ENCODE results near the gene HLA-A. TPM values are rescaled to one million over a fixed set of nuclear protein-coding genes. Genes with fewer than 3 reads are reported as not detected.
"Not testable (repeated sequence)": the region's sequence is repeated elsewhere in the genome, so short reads cannot be mapped to it uniquely, and the experiment has no call there.

The HLA-A gene
- 100 to 1,000 TPM; 116 to 202 (median 172) TPM for polyA plus RNA-seq (ENCODE audit: insufficient read length in 4 of 4)

DNA sequence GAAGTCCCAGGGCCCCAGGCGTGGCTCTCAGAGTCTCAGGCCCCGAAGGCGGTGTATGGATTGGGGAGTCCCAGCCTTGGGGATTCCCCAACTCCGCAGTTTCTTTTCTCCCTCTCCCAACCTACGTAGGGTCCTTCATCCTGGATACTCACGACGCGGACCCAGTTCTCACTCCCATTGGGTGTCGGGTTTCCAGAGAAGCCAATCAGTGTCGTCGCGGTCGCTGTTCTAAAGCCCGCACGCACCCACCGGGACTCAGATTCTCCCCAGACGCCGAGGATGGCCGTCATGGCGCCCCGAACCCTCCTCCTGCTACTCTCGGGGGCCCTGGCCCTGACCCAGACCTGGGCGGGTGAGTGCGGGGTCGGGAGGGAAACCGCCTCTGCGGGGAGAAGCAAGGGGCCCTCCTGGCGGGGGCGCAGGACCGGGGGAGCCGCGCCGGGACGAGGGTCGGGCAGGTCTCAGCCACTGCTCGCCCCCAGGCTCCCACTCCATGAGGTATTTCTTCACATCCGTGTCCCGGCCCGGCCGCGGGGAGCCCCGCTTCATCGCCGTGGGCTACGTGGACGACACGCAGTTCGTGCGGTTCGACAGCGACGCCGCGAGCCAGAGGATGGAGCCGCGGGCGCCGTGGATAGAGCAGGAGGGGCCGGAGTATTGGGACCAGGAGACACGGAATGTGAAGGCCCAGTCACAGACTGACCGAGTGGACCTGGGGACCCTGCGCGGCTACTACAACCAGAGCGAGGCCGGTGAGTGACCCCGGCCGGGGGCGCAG lies at the start of gene HLA-A:
Gene HLA-A (plus strand): TSS at position 258 of the 778 bp plus-strand sequence. CDS start 22 bp downstream, at position 280.
- DNase-seq (ENCODE audit: low read depth in 4 of 4, low spot score in 3 of 4): peak; percentile 80 to 92 (median 85)

DNA sequence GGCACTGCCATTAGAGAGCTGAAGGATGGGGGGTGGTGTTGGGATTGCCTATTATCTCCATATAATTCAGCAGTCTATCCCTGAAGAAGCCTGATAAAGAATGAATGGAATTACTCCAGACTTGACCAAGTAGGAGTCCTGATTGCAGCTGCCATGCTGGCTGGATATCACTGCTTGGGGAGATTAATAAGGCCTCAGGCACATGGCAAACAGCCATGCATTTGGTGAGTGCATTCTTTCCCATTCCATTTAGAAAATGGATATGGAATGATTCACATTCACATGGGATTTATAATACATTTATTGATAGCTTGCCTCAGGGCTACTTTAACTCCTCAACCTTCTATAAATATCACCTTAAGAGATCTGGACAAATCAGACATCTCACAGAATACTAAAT lies 49.6 kb upstream of the HLA-A start:
- DNase-seq (ENCODE audit: low read depth in 4 of 4, low spot score in 3 of 4): no peak

DNA sequence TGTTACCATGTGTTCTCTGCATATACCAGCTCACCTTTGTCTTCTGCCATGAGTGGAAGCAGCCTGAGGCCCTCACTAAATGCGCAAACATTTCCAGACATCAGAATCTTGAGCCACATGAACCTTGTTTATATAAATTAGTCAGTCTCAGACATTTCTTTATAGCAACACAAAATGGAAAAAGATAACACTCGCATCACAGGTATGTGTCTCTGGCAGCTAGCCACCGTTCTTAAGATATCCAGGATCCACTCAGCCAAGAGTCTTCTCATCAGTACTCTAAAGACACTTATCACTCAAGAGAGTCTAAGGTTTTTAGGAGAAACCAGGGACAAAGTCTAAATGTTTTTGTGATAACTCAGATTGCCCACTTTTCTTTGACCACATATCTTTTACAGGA lies 43.1 kb upstream of the HLA-A start:
- DNase-seq (ENCODE audit: low read depth in 4 of 4, low spot score in 3 of 4): no peak

DNA sequence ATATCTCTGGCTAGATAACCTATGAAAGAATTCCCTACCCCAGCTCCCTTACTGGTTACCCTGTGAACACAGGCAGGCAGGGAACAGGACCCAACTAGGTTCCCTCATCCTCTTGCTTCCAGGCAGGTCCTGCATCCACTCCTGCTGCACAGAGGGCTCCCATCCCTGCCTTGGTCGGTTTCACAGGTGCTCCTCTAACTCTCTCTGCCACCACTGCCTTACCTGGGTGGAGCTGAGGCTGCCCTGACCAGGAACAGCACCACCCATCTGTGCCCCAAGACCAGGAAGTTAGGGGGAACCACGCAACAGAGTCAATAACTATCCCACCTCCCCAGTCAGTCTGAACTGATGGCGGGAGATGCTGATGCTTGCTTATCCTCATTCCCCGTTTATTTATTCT lies 37.0 kb upstream of the HLA-A start:
- DNase-seq (ENCODE audit: low read depth in 4 of 4, low spot score in 3 of 4): no peak

DNA sequence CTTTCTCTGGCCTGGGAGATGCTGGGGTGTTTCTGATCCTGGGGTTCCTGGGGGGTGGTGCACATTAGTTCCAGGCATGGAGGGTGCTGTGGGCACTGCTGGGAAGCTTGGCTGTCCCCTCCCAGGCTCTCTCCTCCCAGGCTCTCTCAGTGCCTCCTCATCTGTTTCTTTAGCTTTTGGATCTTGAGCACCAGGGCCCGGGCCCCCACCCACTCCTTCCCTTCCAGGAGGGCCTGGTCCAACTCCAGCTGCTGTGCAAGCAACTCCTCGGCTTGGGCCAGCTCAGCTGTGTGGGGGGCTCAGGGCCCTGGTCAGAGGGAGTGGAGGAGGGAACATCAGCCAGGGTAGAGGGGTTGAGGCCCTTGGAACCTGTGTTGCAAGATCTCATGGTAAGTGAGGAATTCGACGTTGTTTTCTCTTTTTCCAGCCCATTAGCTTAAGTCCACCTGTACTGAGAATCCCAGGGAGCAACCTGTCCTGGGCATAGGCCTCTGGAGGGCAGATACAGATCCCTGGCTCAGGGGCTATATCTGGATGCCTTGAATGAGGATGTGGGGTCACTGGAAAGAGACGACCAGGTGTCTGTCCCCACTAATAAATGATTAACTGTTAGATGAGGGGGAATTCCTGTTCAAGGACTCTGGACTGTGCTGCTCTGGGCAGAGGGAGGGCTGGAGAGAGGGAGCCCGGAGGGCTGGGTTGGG lies 34.5 kb upstream of the HLA-A start:
- no peak for DNase-seq (ENCODE audit: low read depth in 4 of 4, low spot score in 3 of 4)

DNA sequence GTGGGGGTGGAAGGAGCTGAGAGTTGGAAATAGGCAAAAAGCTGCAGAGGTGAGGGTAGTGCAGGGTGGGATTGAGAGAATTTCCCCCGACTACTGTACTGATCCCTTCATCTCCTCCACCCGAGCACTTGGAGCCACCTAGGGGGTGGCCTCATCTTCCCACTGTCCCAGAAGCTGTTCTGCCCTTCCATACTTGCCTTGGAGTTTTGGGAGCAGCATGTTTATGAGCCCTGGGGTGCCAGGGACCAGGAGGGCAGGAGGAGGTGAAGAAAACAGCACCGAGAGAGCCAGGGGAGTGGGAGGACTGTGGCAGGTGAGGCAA lies 34.0 kb upstream of the HLA-A start:
- DNase-seq (ENCODE audit: low read depth in 4 of 4, low spot score in 3 of 4): no peak

DNA sequence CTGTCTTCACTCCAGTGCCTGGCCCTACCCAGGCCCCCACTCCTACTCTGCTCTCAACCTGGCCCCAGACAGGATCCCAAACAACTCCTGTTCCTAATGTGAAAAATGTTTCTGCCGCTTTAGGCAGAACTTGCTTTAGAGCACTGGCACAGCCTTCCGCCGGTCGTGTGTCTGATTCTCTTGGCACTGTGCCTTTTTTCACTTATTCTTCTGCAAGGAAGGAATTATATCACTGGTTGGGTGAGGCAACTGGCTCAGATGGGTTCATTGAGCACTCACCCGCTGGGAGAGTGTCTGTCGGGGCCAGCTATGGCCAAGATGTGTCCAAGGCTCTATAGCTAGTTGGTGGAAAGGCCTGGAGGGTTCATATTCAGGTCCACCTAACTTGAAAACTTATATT lies 33.6 kb upstream of the HLA-A start:
- no peak for DNase-seq (ENCODE audit: low read depth in 4 of 4, low spot score in 3 of 4)

DNA sequence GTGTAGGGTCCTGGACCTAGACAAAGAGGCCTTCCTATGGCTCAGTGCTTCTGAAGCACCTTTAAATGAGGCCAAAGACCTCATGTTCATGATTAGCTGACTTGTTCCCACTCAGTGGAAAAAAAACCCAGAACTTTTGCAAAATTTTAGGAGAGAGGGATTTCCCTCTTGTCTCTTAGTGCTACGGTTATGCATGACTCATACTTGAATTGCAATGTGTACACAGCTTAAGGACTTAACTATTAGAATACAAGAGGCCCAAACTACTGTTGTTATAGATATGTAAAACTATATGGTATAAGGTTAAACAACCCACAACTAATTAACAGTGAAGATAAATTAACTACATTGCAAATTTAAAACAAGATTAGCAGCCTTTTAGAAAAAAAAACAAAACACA lies 32.3 kb upstream of the HLA-A start:
- DNase-seq (ENCODE audit: low read depth in 4 of 4, low spot score in 3 of 4): no peak

DNA sequence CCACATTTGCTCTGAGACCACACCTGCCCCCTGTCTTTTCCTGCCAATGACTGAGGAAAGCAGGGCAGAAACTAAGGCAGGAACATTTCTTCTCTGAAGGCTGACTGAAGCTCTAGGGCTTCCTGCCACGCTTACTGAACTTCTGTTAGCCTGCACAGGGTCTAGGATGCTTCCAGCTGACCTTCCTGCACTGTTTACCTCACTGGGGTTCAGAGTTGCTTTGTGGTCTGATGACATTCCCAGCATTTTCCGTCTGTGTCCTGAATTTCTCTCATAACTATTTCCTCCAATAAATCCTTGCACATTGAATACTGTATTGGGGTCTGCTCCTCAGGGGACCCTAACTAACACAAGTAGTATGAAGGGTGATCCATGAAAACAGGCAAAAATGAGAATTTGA lies 29.5 kb upstream of the HLA-A start:
- DNase-seq (ENCODE audit: low read depth in 4 of 4, low spot score in 3 of 4): no peak

DNA sequence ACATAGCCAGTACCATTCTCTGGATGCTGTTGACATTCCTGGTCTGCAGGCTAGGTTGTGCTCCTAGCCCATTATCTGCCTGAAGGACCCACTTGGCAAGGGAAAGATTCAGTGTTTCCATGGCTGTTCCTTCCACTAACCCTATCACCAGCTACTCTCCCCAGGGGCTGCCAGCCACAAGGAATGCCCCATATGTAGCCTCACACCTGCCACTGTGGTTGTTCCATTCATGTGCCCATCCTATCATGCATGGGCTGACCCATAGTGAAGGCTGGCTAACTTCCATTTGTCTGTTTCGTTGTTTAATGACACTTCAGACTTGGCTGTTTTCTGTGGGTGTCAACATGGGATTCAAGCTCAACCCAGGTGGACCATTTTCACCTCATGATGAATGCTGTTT lies 25.6 kb upstream of the HLA-A start:
- DNase-seq (ENCODE audit: low read depth in 4 of 4, low spot score in 3 of 4): no peak

DNA sequence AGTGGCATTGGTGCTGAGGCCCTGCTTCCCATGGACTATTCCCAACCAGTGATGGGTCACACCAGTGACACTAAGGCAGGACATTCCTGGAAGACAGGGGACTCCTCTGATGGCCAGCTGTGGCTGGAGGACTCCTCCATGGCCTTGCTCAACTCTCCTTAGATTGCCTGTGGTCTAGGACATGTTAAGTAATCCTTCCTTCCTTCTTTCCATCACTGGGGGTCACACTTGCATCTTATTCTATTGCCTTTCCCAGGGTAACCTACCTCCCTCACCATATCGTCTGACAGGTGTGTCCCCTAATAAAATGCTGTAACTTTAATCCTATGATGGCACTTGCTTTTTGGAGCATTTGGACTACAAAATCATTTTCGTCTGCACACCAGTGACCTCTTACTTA lies 24.5 kb upstream of the HLA-A start:
- no peak for DNase-seq (ENCODE audit: low read depth in 4 of 4, low spot score in 3 of 4)

DNA sequence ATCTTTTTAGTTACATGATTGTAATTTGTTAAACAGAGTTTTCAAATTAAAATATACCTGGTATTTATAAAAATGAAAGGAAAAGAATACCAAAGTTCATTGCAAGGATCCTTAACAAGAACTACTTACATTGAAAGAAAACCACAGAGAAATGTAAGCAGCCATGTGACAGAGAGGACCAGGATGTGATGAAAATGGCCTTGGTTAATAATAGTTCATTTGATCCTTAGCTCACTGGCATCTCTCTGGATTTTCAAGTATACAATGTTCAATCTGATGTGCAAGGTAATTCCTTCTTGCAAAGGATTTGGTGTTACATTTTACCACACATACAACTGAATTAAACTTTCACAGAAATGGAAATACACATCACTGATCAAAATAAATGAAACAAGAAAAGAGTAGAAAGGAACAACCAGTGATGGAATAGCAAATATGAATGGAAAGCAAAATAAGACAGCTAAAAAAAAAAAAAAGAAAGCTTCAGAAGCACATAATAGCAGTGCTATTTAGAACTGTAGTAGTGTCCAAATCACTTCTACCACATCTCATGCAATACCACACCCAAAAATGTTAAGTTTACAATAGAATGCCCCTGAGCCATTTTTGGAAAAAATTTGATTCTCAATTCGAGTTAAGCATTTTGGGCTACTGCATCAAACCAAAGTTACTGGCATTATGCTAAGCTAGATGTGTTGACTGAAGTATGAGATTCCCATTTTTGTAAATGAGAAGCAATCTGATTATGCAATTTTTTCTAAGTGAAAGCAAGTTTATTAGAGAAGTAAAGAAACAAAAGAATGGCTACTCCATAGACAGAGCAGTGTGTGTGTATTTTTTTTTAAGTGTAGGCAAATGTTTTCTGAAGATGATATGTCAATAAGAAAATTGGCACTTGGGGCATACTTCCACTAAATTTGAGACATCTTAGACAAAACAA lies 22.6 kb upstream of the HLA-A start:
- DNase-seq (ENCODE audit: low read depth in 4 of 4, low spot score in 3 of 4): no peak

DNA sequence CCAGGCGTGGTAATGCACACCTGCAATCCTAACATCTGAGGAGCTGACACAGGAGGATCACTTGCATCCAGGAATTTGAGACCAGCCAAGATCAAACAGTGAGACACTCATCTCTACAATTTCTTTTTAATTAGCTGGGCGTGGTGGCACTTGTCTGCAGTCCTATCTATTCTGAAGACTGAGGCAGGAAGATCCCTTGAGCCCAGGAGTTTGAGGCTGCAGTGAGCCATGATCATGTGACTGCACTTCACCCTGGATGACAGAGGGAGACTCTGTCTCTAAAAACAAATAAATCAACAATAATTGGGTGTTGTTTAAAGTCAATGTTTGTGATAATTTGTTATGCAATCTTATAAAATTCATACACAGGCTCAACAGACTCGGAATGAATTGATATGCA lies 18.0 kb upstream of the HLA-A start:
- no peak for DNase-seq (ENCODE audit: low read depth in 4 of 4, low spot score in 3 of 4)

DNA sequence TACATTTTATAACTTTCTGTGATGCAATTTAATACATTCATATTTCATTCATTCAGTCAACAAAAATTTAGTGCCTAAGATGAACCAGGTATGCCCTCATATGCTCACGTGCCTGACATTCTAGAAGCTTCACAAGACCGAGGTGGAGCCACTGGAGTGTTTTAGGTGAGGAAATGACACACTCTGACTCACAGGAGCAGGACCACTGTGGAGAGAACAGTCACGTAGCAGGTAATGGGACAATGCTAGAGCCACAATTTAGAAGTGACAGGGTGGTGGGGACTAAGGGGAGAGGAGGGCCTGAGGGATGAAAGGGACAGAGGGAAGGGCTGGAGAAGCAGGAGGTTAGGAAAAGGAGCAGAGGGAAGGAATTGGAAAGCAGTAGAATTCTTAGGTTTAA lies 17.6 kb upstream of the HLA-A start:
- no peak for DNase-seq (ENCODE audit: low read depth in 4 of 4, low spot score in 3 of 4)

DNA sequence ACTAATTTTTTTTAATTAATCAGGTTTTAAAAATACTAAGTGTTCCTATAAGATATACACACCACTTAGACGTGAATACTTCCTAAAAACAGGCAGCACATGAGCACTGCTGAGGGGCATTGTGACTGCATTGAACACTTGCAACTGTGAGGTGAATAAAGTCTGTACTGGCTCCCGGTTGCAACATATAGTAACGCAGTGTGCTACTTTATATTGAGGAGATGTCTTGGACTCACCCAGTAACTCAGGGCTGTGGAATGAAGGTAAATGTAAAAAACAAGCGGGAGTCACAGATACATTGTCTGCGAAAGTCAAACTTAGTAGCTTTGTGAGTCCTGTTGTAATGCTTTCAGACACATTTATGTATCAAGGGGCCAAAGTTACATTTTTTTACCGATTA lies 17.0 kb upstream of the HLA-A start:
- DNase-seq (ENCODE audit: low read depth in 4 of 4, low spot score in 3 of 4): no peak

DNA sequence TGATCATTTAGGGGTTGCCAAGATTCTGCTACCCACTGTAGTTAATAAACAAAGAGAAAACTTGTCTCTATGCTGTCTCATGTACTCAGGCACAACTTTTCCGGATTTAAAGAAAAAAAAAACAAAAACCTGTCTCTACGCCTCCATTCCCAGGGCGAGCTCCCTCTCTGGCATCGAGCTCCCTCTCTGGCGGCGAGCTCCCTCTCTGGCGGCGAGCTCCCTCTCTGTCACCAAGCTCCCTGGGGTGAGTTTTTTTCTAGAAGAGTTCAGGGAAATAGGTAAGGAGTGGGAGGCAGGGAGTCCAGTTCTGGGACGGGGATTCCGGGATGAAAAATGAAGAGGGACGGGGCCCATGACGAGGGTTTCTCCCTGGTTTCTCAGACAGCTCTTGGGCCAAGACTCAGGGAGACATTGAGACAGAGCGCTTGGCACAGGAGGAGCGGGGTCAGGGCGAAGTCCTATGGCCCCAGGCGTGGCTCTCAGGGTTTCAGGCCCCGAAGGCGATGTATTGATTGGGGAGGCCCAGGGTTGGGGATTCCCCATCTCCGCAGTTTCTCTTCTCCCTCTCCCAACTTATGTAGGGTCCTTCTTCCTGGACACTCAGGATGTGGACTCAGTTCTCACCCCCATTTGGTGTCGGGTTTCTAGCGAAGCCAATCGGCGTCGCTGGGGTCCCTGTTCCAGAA lies 16.5 kb upstream of the HLA-A start:
- DNase-seq (ENCODE audit: low read depth in 4 of 4, low spot score in 3 of 4): no peak

DNA sequence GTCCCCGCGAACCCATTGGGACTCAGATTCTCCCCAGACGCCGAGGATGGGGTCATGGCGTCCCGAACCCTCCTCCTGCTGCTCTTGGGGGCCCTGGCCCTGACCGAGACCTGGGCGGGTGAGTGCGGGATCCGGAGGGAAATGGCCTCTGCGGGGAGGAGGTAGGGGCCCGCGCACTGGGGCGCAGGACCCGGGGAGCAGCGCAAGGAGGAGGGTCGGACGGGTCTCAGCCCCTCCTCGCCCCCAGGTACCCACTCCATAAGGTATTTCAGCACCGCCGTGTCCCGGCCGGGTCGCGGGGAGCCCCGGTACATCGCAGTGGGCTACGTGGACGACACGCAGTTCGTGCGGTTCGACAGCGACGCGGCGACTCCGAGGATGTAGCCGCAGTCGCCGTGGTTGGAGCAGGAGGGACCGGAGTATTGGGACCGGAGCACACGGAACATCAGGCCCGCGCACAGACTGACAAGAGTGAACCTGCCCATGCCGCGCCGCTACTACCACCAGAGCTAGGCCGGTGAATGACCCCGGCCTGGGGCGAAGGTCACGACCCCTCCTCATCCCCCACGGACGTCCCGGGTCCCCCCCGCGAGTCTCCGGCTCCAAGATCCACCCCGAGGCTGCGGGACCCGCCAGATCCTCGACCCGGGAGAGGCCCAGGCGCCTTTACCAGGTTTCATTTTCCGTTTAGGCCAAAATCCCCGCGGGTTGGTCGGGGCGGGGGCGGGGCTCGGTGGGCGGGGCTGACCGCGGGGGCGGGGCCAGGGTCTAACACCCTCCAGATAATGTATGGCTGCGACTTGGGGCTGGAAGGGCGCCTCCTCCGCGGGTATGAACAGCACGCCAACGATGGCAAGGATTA lies 15.7 kb upstream of the HLA-A start:
- DNase-seq (ENCODE audit: low read depth in 4 of 4, low spot score in 3 of 4): no peak

DNA sequence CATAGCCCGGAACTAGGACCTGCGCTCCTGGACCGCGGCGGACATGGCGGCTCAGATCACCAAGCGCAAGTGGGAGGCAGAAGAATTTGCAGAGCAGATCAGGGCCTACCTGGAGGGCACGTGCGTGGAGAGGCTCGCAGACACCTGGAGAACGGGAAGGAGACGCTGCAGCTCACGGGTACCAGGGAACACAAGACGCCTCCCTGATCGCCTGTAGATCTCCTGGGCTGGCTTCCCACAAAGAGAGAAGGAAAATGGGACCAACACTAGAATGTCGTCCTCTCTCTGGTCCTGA lies 15.1 kb upstream of the HLA-A start:
- DNase-seq (ENCODE audit: low read depth in 4 of 4, low spot score in 3 of 4): no peak

DNA sequence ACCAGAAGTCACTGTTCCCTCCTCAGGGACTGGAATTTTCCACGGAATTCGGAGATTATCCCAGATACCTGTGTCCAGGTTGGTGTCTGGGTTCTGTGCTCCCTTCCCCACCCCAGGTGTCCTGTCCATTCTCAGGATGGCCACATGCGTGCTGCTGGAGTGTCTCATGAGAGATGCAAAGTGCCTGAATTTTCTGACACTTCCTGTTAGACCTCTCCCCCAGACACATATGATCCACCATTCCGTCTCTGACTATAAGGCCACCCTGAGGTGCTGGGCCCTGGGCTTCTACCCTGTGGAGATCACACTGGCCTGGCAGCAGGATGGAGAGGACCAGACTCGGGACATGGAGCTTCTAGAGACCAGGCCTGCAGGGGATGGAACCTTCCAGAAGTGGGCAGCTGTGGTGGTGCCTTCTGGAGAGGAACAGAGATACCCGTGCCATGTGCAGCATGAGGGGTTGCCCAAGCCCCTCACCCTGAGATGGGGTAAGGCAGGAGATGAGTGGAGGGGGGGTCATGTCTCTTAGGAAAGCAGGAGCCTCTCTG lies 14.4 kb upstream of the HLA-A start:
- no peak for DNase-seq (ENCODE audit: low read depth in 4 of 4, low spot score in 3 of 4)

DNA sequence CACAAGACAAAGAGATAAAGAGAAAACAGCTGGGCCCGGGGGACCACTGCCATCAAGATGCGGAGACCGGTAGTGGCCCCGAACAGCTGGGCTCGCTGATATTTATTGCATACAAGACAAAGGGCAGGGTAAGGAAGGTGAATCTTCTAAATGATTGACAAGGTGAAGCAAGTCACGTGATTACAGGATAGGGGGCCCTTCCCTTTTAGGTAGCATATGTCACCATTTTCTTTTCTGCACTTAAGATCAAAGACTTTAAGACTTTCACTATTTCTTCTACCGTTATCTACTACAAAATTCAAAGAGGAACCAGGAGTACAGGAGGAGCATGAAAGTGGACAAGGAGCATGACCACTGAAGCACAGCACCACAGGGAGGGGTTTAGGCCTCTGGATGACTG lies 12.3 kb upstream of the HLA-A start:
- not testable (repeated sequence) for DNase-seq (ENCODE audit: low read depth in 4 of 4, low spot score in 3 of 4)

Measured in left renal pelvis (tissue), 4 donors.